ENCODE measurements around the gene KRT31.

DNA sequence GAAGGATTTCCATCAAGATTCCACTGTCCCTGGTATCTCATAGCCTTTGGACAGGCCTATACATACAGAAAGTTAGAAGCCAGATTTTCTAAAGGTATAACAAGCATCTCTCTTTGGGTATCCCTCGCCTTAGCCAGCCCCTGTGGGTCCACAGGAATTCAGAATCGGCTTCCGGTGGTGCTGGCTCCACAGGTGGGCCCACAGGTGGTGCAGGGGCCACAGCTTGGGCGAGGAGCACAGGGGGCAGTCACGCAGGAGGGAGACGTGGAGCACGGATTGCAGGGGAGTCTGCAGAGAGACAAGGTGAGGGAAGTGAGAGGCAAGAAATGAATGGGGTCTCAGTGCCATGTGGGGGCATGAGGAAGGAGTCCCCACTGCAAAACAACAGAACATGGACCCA is 39.8 kb upstream of the KRT31 start:
- no peak for TF ChIP-seq POLR2A (IDR thresholded peaks at IDR 0.05; ENCODE audit: extremely low read depth, insufficient read length)
- TF ChIP-seq, protein P1, sequence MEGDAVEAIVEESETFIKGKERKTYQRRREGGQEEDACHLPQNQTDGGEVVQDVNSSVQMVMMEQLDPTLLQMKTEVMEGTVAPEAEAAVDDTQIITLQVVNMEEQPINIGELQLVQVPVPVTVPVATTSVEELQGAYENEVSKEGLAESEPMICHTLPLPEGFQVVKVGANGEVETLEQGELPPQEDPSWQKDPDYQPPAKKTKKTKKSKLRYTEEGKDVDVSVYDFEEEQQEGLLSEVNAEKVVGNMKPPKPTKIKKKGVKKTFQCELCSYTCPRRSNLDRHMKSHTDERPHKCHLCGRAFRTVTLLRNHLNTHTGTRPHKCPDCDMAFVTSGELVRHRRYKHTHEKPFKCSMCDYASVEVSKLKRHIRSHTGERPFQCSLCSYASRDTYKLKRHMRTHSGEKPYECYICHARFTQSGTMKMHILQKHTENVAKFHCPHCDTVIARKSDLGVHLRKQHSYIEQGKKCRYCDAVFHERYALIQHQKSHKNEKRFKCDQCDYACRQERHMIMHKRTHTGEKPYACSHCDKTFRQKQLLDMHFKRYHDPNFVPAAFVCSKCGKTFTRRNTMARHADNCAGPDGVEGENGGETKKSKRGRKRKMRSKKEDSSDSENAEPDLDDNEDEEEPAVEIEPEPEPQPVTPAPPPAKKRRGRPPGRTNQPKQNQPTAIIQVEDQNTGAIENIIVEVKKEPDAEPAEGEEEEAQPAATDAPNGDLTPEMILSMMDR (IDR thresholded peaks at IDR 0.05; ENCODE audit: low read depth, low read length), result no peak
